SK-MEL-5 (cell line): Measurements from ENCODE around the gene CDKN2B-AS1. TPM values are rescaled to one million over a fixed set of nuclear protein-coding genes. Genes with fewer than 3 reads are reported as not detected.

Experiments
- DNase-seq: peaks from one replicate; pipeline ENCODE4 v3.0.0-alpha.2; 2016; ENCODE audit warnings: low read depth, low spot score
- in situ Hi-C: cut with HindIII; loops from 2 replicates; pipeline ENCODE4 v1.10.0; 2016; ENCODE audit warnings: low sequenced_read_pairs, high pct_unique_total_duplicates, low pct_unique_long_range_greater_than_20kb
- total RNA-seq: library from RNA; depleted of rRNA; stranded (reverse); fragments of >200 nt; shearing (Covaris generic); gene quantifications from 2 replicates; pipeline ENCODE4 v1.2.3, GENCODE V29; 2014

Gene CDKN2B-AS1
- total RNA-seq, 1 experiment from 2014 or later: not detected

- no peak for DNase-seq
Measured at GRCh38 chr9:21974722-21975409, 19.7 kb upstream of the CDKN2B-AS1 start.

GRCh38 chr9:21976334-21976875, 18.2 kb upstream of the CDKN2B-AS1 start:
- DNase-seq: no peak
- in situ Hi-C loops: no loop called here

More at GRCh38 chr9:21974722-21975409, 19.7 kb upstream of the CDKN2B-AS1 start:
- in situ Hi-C loops: no loop called here

GRCh38 chr9:21982391-21982790, 12.2 kb upstream of the CDKN2B-AS1 start:
- no peak for DNase-seq
- in situ Hi-C loops: no loop called here

GRCh38 chr9:21982861-21983560, 11.6 kb upstream of the CDKN2B-AS1 start:
- in situ Hi-C loops: no loop called here

GRCh38 chr9:21983561-21983935, 11.0 kb upstream of the CDKN2B-AS1 start:
- in situ Hi-C loops: no loop called here
- DNase-seq: no peak

More at GRCh38 chr9:21982861-21983560, 11.6 kb upstream of the CDKN2B-AS1 start:
- no peak for DNase-seq

- DNase-seq: no peak
- in situ Hi-C loops: no loop called here
Measured at GRCh38 chr9:21984101-21984500, 10.5 kb upstream of the CDKN2B-AS1 start.

GRCh38 chr9:21985964-21986667, 8.5 kb upstream of the CDKN2B-AS1 start:
- DNase-seq: no peak
- in situ Hi-C loops: no loop called here

- no peak for DNase-seq
- in situ Hi-C loops: no loop called here
Measured at GRCh38 chr9:21988056-21988990, 6.3 kb upstream of the CDKN2B-AS1 start.

- in situ Hi-C loops: no loop called here
- DNase-seq: no peak
Measured at GRCh38 chr9:21989440-21990189, 5.0 kb upstream of the CDKN2B-AS1 start.

- in situ Hi-C loops: no loop called here
- DNase-seq: no peak
Measured at GRCh38 chr9:21991072-21991959, 3.3 kb upstream of the CDKN2B-AS1 start.

- in situ Hi-C loops: no loop called here
- DNase-seq: no peak
Measured at GRCh38 chr9:21993007-21993406, 1.6 kb upstream of the CDKN2B-AS1 start.

GRCh38 chr9:21993893-21994555, 567 bp upstream of the CDKN2B-AS1 start, which contains the start of gene CDKN2A:
Gene CDKN2A (minus strand): TSS chr9:21994392.
- DNase-seq: no peak
- in situ Hi-C loops: no loop called here

GRCh38 chr9:21995006-21995665, 545 bp downstream of the CDKN2B-AS1 start:
- in situ Hi-C loops: no loop called here
- no peak for DNase-seq

GRCh38 chr9:21995666-21996398, 1.2 kb downstream of the CDKN2B-AS1 start:
- in situ Hi-C loops: no loop called here
- no peak for DNase-seq
